CD4-positive, alpha-beta T cell treated with Interleukin-10 for 1 hour (primary cell): ENCODE results near the gene MARCHF2.
"Not testable (repeated sequence)": the region's sequence is repeated elsewhere in the genome, so short reads cannot be mapped to it uniquely, and the experiment has no call there.

Experiments
- DNase-seq: peaks from one replicate; pipeline ENCODE4 v3.0.0-alpha.2; 2020

MARCHF2 gene

GRCh38 chr19:8412783-8413628 is at the start of gene MARCHF2:
MARCHF2 (plus strand) TSS chr19:8413305; CDS start chr19:8421841, 8,536 bp downstream.
- DNase-seq: peak; percentile 98

GRCh38 chr19:8363803-8364771 is 49.0 kb upstream of the MARCHF2 start, which contains the start of gene ANGPTL4:
ANGPTL4 (plus strand) TSS chr19:8364155; CDS start chr19:8364322, 167 bp downstream.
- DNase-seq: peak; percentile 52

- no peak for DNase-seq
Observed at GRCh38 chr19:8366121-8366581, 47.0 kb upstream of the MARCHF2 start.

GRCh38 chr19:8366961-8367326 is 46.2 kb upstream of the MARCHF2 start:
- no peak for DNase-seq

GRCh38 chr19:8367327-8368001 is 45.6 kb upstream of the MARCHF2 start:
- no peak for DNase-seq

- no peak for DNase-seq
Observed at GRCh38 chr19:8370176-8371010, 42.7 kb upstream of the MARCHF2 start.

- DNase-seq: no peak
Observed at GRCh38 chr19:8371011-8371804, 41.9 kb upstream of the MARCHF2 start.

- DNase-seq: no peak
Observed at GRCh38 chr19:8373867-8374813, 39.0 kb upstream of the MARCHF2 start.

- DNase-seq: not testable (repeated sequence)
Observed at GRCh38 chr19:8375766-8376165, 37.3 kb upstream of the MARCHF2 start.

GRCh38 chr19:8376373-8376974 is 36.6 kb upstream of the MARCHF2 start:
- not testable (repeated sequence) for DNase-seq

GRCh38 chr19:8377598-8377997 is 35.5 kb upstream of the MARCHF2 start:
- DNase-seq: no peak

GRCh38 chr19:8379156-8379891 is 33.8 kb upstream of the MARCHF2 start:
- not testable (repeated sequence) for DNase-seq

GRCh38 chr19:8384569-8384968 is 28.5 kb upstream of the MARCHF2 start:
- not testable (repeated sequence) for DNase-seq

GRCh38 chr19:8385103-8385502 is 28.0 kb upstream of the MARCHF2 start:
- DNase-seq: not testable (repeated sequence)

GRCh38 chr19:8385566-8385965 is 27.5 kb upstream of the MARCHF2 start:
- not testable (repeated sequence) for DNase-seq

- DNase-seq: not testable (repeated sequence)
Observed at GRCh38 chr19:8386419-8386818, 26.7 kb upstream of the MARCHF2 start.

GRCh38 chr19:8386990-8387389 is 26.1 kb upstream of the MARCHF2 start:
- DNase-seq: no peak
